HCT116 (cell line): Measurements from ENCODE around the gene NRAP. TPM values are rescaled to one million over a fixed set of nuclear protein-coding genes. Genes with fewer than 3 reads are reported as not detected.

ENCODE experiments used
- ATAC-seq: fragments of 200-7000 bp; cut with Tn5 transposase; 2 replicates; pipeline ENCODE4 v1.9.1; 2020; ENCODE audit warnings: mild to moderate bottlenecking, moderate library complexity
- BruUV-seq: library from RNA; stranded (reverse); fragments of 400-500 nt; replicated peaks from 2 replicates; lab custom pipeline; 2021; lab: Mats Ljungman, UMichigan
- CTCF ChIA-PET: fragments of 300-600 bp; sonication (Branson Sonifier 250); formaldehyde crosslinking; loops from one replicate; lab custom pipeline; 2021; ENCODE audit warnings: antibody characterized with exemption; lab: Charles Lee
- POLR2A ChIA-PET: fragments of 300-600, 350-600 bp; sonication (Branson Sonifier 250); formaldehyde crosslinking; loops from one replicate; lab custom pipeline; 2021; ENCODE audit warnings: antibody characterized with exemption; lab: Charles Lee
- RAD21 ChIA-PET, 2 experiments: fragments of 300-600 bp; sonication (Branson Sonifier 250); formaldehyde crosslinking; loops; one replicate each; lab custom pipeline; 2023; ENCODE audit warnings: low total read pairs in 2 of 2; ENCODE audit not compliant: uncharacterized antibody in 2 of 2, unreplicated experiment in 2 of 2, low non-redundant PET in 1 of 2; lab: Charles Lee
- DNase-seq: peaks from one replicate; pipeline ENCODE4 v3.0.0-alpha.2; 2010; ENCODE audit warnings: low read depth, low spot score
- H2AFZ ChIP-seq: fragments of 200-600 bp; shearing (Covaris generic), sonication (generic); 2 replicates; pipeline ENCODE4 v1.6.1; 2017; ENCODE audit warnings: low read depth, mixed run types, mixed read lengths, antibody characterized with exemption, low read length; ENCODE audit not compliant: poor library complexity, severe bottlenecking
- H3K27ac ChIP-seq: 2 replicates; pipeline ENCODE4 v1.5.1; 2012; ENCODE audit warnings: low read depth, low read length
- H3K27me3 ChIP-seq: fragments of 200-600 bp; sonication (generic); 2 replicates; pipeline ENCODE4 v1.6.1; 2016; ENCODE audit warnings: mixed run types, low read length, mixed read lengths; ENCODE audit not compliant: insufficient read depth
- H3K36me3 ChIP-seq, 2 experiments: fragments of 200-500 bp in 1 of 2; fragments of 200-600 bp in 1 of 2; sonication (Bioruptor generic) in 1 of 2; sonication (generic) in 1 of 2; 2 replicates each; pipeline versions ENCODE4 v1.5.1 to v1.6.1; 2014 to 2016; ENCODE audit warnings: low read length in 2 of 2, inconsistent platforms in 1 of 2, mixed read lengths in 1 of 2, mixed run types in 1 of 2; ENCODE audit not compliant: insufficient read depth in 2 of 2, control insufficient read depth in 1 of 2
- H3K4me1 ChIP-seq, 2 experiments: fragments of 200-600 bp in 1 of 2; sonication (generic) in 1 of 2; 2 replicates each; pipeline versions ENCODE4 v1.5.1 to v1.6.1; 2012 to 2017; ENCODE audit warnings: low read length in 2 of 2, inconsistent platforms in 1 of 2, mild to moderate bottlenecking in 1 of 2, mixed read lengths in 1 of 2, mixed run types in 1 of 2, moderate library complexity in 1 of 2; ENCODE audit not compliant: insufficient read depth in 2 of 2, control insufficient read depth in 1 of 2
- H3K4me2 ChIP-seq: fragments of 200-600 bp; sonication (generic); 2 replicates; pipeline ENCODE4 v1.6.1; 2017; ENCODE audit warnings: mixed run types, low read length, mixed read lengths
- H3K4me3 ChIP-seq, 2 experiments: fragments of 200-600 bp in 1 of 2; sonication (generic) in 1 of 2; replicated peaks in 1 of 2; 2 replicates each; pipeline ENCODE4 v1.5.1; 2011 to 2016; ENCODE audit warnings: low read length in 2 of 2, control low read depth in 1 of 2, low read depth in 1 of 2, mild to moderate bottlenecking in 1 of 2, mixed read lengths in 1 of 2, mixed run types in 1 of 2
- H3K79me2 ChIP-seq: fragments of 200-600 bp; sonication (generic); 2 replicates; pipeline ENCODE4 v1.6.1; 2017; ENCODE audit warnings: mild to moderate bottlenecking, mixed run types, low read length, moderate library complexity, mixed read lengths; ENCODE audit not compliant: insufficient read depth
- H3K9ac ChIP-seq: fragments of 200-600 bp; sonication (generic); 2 replicates; pipeline ENCODE4 v1.6.1; 2016; ENCODE audit warnings: low read length, mixed read lengths
- H3K9me2 ChIP-seq: fragments of 200-600 bp; sonication (generic), shearing (Covaris generic); 2 replicates; pipeline ENCODE4 v1.6.1; 2017; ENCODE audit warnings: mixed run types, mild to moderate bottlenecking, moderate library complexity; ENCODE audit not compliant: insufficient read depth
- H3K9me3 ChIP-seq, 2 experiments: fragments of 200-500 bp in 1 of 2; fragments of 200-600 bp in 1 of 2; sonication (Bioruptor generic) in 1 of 2; sonication (generic) in 1 of 2; 2 replicates each; pipeline ENCODE4 v1.6.1; 2014 to 2017; ENCODE audit warnings: low read length in 2 of 2, mixed read lengths in 2 of 2, inconsistent platforms in 1 of 2, low read depth in 1 of 2, mild to moderate bottlenecking in 1 of 2, mixed run types in 1 of 2, moderate library complexity in 1 of 2; ENCODE audit not compliant: control insufficient read depth in 1 of 2, insufficient read depth in 1 of 2
- H4K20me1 ChIP-seq: fragments of 200-600 bp; sonication (generic), shearing (Covaris generic); 2 replicates; pipeline ENCODE4 v1.6.1; 2017; ENCODE audit warnings: mixed run types, mild to moderate bottlenecking, moderate library complexity; ENCODE audit not compliant: insufficient read depth
- ATF3 ChIP-seq: IDR thresholded peaks from 2 replicates; pipeline ENCODE4 v1.6.1; 2012
- EZH2phosphoT487 ChIP-seq: fragments of 200-600 bp; IDR thresholded peaks from 2 replicates; pipeline ENCODE4 v1.6.1; 2018; ENCODE audit warnings: antibody characterized with exemption, borderline replicate concordance
- POLR2A ChIP-seq: IDR thresholded peaks from 2 replicates; pipeline ENCODE4 v1.7.0; 2011; ENCODE audit warnings: borderline replicate concordance; ENCODE audit not compliant: insufficient read depth, insufficient read length; ENCODE audit errors: extremely low read depth
- RAD21 ChIP-seq: IDR thresholded peaks from 2 replicates; pipeline ENCODE4 v1.6.1; 2012; ENCODE audit warnings: low read depth, mild to moderate bottlenecking
- REST ChIP-seq: IDR thresholded peaks from 2 replicates; pipeline ENCODE4 v1.6.1; 2012; ENCODE audit warnings: low read depth
- SIN3A ChIP-seq: IDR thresholded peaks from 2 replicates; pipeline ENCODE4 v1.6.1; 2012; ENCODE audit warnings: low read depth
- SRF ChIP-seq: IDR thresholded peaks from 2 replicates; pipeline ENCODE4 v1.6.1; 2012; ENCODE audit warnings: low read depth
- TCF7L2 ChIP-seq: IDR thresholded peaks from 2 replicates; pipeline ENCODE4 v1.7.0; 2011; ENCODE audit warnings: borderline replicate concordance, inconsistent platforms; ENCODE audit not compliant: insufficient read depth, insufficient read length; ENCODE audit errors: extremely low read depth
- ZBTB33 ChIP-seq: IDR thresholded peaks from 2 replicates; pipeline ENCODE4 v1.6.1; 2011; ENCODE audit warnings: mild to moderate bottlenecking, low read length, moderate library complexity; ENCODE audit not compliant: insufficient replicate concordance; ENCODE audit errors: extremely low read depth
- intact Hi-C: fragments of 100-400 bp; cut with micrococcal nuclease; formaldehyde crosslinking; loops from 2 replicates; pipeline ENCODE4 v1.10.0; 2022
- total RNA-seq: library from RNA; stranded (reverse); gene quantifications from one replicate; pipeline ENCODE4 v1.2.1, GENCODE V29; 2021; ENCODE audit not compliant: unreplicated experiment

The NRAP gene
- total RNA-seq, 1 experiment from 2014 or later: not detected

- no peak overlapping the region for H3K4me3 ChIP-seq
- H3K79me2 ChIP-seq: no peaks in the 10 kb centered on the region
- H3K9ac ChIP-seq: no peak overlapping the region
- no peaks in the 10 kb centered on the region for H3K27me3 ChIP-seq
- H2AFZ ChIP-seq: no peak overlapping the region
- ChIA-PET RAD21 (no interaction called here), POLR2A (no interaction called here), CTCF (no interaction called here)
- H3K27ac ChIP-seq: no peak overlapping the region
- intact Hi-C loops: no loop called here
- H3K9me3 ChIP-seq: no peaks in the 10 kb centered on the region
- no peak for ATAC-seq
- DNase-seq: no peak
- no peak for TF ChIP-seq SIN3A
- no peak for TF ChIP-seq SRF
- TF ChIP-seq EZH2phosphoT487: no peak
- no peak for TF ChIP-seq POLR2A
- no peak for TF ChIP-seq RAD21
- no peak for TF ChIP-seq REST
- TF ChIP-seq ZBTB33: no peak
- TF ChIP-seq ATF3: no peak
- TF ChIP-seq TCF7L2: no peak
- H3K4me2 ChIP-seq: no peak overlapping the region
- no peaks in the 10 kb centered on the region for H3K4me1 ChIP-seq
- H4K20me1 ChIP-seq: no peaks in the 10 kb centered on the region
- BruUV-seq: no TSS peak
- H3K36me3 ChIP-seq: no peaks in the 10 kb centered on the region
- no peaks in the 10 kb centered on the region for H3K9me2 ChIP-seq
Observed at GRCh38 chr10:113550365-113550764, 113.5 kb downstream of the NRAP start.
